Esophagus squamous epithelium (tissue), 5 donors: ENCODE data around the gene RTL5. TPM values are rescaled to one million over a fixed set of nuclear protein-coding genes. Genes with fewer than 3 reads are reported as not detected.

Source experiments
- DNase-seq: peaks from one replicate; lab custom pipeline; 2025; lab: John Stamatoyannopoulos, UW
- H3K27ac ChIP-seq, 4 donors: fragments of 200-600 bp; sonication (generic); one replicate each; pipeline ENCODE4 v1.5.1; 2016 to 2019; ENCODE audit warnings: mild to moderate bottlenecking in 1 of 4
- H3K27me3 ChIP-seq, 4 donors: fragments of 200-600 bp; sonication (generic); 1 replicate in 3 of 4; 2 replicates in 1 of 4; pipeline versions ENCODE4 v1.5.1 to v1.6.0; 2017 to 2021; ENCODE audit warnings: antibody characterized with exemption in 1 of 4
- H3K36me3 ChIP-seq, 3 donors: fragments of 200-600 bp; sonication (generic); one replicate each; pipeline ENCODE4 v1.5.1; 2016 to 2019
- H3K4me1 ChIP-seq, 3 donors: fragments of 200-600 bp; sonication (generic); one replicate each; pipeline ENCODE4 v1.5.1; 2017 to 2019
- H3K4me3 ChIP-seq, 4 donors: fragments of 200-600 bp; sonication (generic); 1 replicate in 3 of 4; 2 replicates in 1 of 4; pipeline ENCODE4 v1.5.1; 2016 to 2019; ENCODE audit warnings: mild to moderate bottlenecking in 2 of 4, moderate library complexity in 1 of 4
- H3K9me3 ChIP-seq, 3 donors: fragments of 200-600 bp; sonication (generic); one replicate each; pipeline ENCODE4 v1.5.1; 2016 to 2019
- CTCF ChIP-seq, 6 experiments: fragments of 450-650 bp in 4 of 6; fragments of 200-600 bp in 2 of 6; sonication (generic) in 2 of 6; IDR thresholded peaks; one replicate each; pipeline ENCODE4 v1.5.1; 2016 to 2019; ENCODE audit warnings: antibody characterized with exemption in 6 of 6, mild to moderate bottlenecking in 4 of 6, moderate library complexity in 4 of 6
- POLR2A ChIP-seq, 4 donors: fragments of 450-650 bp; IDR thresholded peaks; one replicate each; pipeline ENCODE4 v1.6.1; 2017; ENCODE audit warnings: antibody characterized with exemption in 4 of 4, mild to moderate bottlenecking in 4 of 4, moderate library complexity in 3 of 4
- WGBS, 2 donors: methylation state at CpG; one replicate each; pipeline ENCODE4 v1.1.5; 2018; 5-methylcytosine and 5-hydroxymethylcytosine counted together
- intact Hi-C: fragments of 100-400 bp; cut with DNase I; formaldehyde crosslinking; loops from one replicate; pipeline ENCODE4 v1.15.0; 2022
- total RNA-seq, 4 donors: library from RNA; depleted of rRNA; stranded (reverse); fragments of >200 nt; gene quantifications; one replicate each; pipeline ENCODE4 v1.1.0, GENCODE V29; 2016
- donor health status: DM: yes; HTN: yes; CAD: no.

Gene RTL5
- total RNA-seq, 4 donors from 2014 or later: 0.08 to 3.6 (median 0.49) TPM

DNA sequence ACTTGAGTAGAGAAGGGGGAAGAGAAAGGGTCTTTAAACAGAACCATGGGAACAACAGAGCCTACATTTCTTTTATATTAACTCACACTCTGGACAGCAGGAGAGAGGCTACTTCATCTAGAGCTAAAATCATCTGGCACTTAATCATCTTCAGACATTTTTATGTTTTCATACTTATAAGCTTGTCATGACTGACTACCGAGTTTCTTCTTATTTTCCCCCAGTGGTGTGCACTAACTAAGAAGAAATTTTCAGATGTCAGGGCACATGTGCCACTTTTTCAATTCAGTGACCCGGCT, 11.8 kb upstream of the RTL5 start:
- WGBS, 2 donors: 40 to 58% methylated on average over 1 to 2 of the region's 2 CpGs

GRCh38 chrX:72142794-72143608, 11.3 kb upstream of the RTL5 start:
- TF ChIP-seq CTCF (IDR thresholded peaks at IDR 0.05): no peak
- TF ChIP-seq POLR2A (IDR thresholded peaks at IDR 0.05): no peak
- Histone ChIP-seq H3K36me3 (peaks cover 0 to 6% (median 0%) of the 10 kb centered on the region in 3 donors), H3K27ac (no peak overlapping the region), H3K9me3 (no peaks in the 10 kb centered on the region), H3K27me3 (peaks cover 0 to 2% (median 0%) of the 10 kb centered on the region in 4 donors), H3K4me1 (no peaks in the 10 kb centered on the region), H3K4me3 (no peak overlapping the region)
- no peak for DNase-seq
- 63 to 68% methylated on average over 3 to 10 of the region's 11 CpGs for WGBS, 2 donors
- intact Hi-C loops: no loop called here

More for the DNA sequence above, 11.8 kb upstream of the RTL5 start:
- DNase-seq: no peak
- intact Hi-C loops: no loop called here
- TF ChIP-seq POLR2A (IDR thresholded peaks at IDR 0.05) (no peak), CTCF (IDR thresholded peaks at IDR 0.05) (no peak)
- Histone ChIP-seq H3K36me3 (peaks cover 0 to 6% (median 0%) of the 10 kb centered on the region in 3 donors), H3K9me3 (no peaks in the 10 kb centered on the region), H3K4me1 (no peaks in the 10 kb centered on the region), H3K27ac (no peak overlapping the region), H3K27me3 (peaks cover 0 to 2% (median 0%) of the 10 kb centered on the region in 4 donors), H3K4me3 (no peak overlapping the region)

DNA sequence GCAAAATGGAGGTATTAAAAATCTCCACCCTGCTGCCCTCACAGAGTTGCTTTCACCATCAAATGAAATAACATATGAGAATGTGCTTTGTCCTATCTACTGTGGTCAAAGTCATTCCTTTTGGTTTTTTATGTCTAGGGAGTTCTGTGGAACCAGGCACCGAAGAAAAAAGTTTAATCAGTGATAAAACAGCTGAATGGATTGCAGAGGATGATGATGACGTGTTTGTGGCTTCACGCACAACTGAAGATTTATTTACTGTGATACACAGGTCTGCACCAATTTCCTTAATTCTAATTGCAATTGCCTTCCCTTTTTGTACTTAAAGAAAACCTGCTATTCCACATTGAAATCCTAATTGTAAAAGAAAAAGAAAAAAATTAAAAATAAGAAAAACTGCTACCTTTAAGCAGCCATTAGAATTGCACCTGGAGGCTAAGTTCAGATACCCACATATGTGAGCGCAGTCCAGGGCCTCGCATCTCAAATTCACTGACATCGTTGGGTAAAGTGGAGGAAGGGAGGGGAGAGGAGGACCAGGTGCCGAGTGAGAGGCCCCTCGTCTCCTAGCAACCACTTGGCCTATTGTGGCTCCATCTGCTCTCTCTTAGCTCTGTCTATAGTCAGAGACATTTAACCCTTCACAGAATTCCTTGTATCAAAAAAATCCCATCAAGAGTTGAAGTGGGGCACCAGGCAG, 10.5 kb upstream of the RTL5 start:
- Histone ChIP-seq H3K36me3 (peaks cover 0 to 6% (median 0%) of the 10 kb centered on the region in 3 donors), H3K27me3 (peaks cover 0 to 2% (median 0%) of the 10 kb centered on the region in 4 donors), H3K4me3 (no peak overlapping the region), H3K4me1 (no peaks in the 10 kb centered on the region), H3K27ac (no peak overlapping the region), H3K9me3 (no peaks in the 10 kb centered on the region)
- TF ChIP-seq POLR2A (IDR thresholded peaks at IDR 0.05) (no peak), CTCF (IDR thresholded peaks at IDR 0.05) (no peak)
- intact Hi-C loops: no loop called here
- 63 to 68% methylated on average over 8 of the region's 8 CpGs for WGBS, 2 donors
- DNase-seq: no peak

GRCh38 chrX:72141372-72142004, 9.8 kb upstream of the RTL5 start:
- Histone ChIP-seq H3K27me3 (peaks cover 0 to 2% (median 0%) of the 10 kb centered on the region in 4 donors), H3K9me3 (no peaks in the 10 kb centered on the region), H3K4me3 (no peak overlapping the region), H3K36me3 (peaks cover 0 to 6% (median 0%) of the 10 kb centered on the region in 3 donors), H3K27ac (no peak overlapping the region), H3K4me1 (no peaks in the 10 kb centered on the region)
- no peak for TF ChIP-seq CTCF (IDR thresholded peaks at IDR 0.05)
- TF ChIP-seq POLR2A (IDR thresholded peaks at IDR 0.05): no peak
- WGBS, 2 donors: 59 to 70% methylated on average over 4 of the region's 4 CpGs
- intact Hi-C loops: no loop called here
- DNase-seq: no peak
